Peyer's patch (tissue), 4 donors: ENCODE results near the gene BCR. TPM values are rescaled to one million over a fixed set of nuclear protein-coding genes. Genes with fewer than 3 reads are reported as not detected.

ENCODE experiments used
- DNase-seq, 3 donors: peaks; one replicate each; pipeline ENCODE4 v3.0.0-alpha.2; 2017 to 2019
- H3K27ac ChIP-seq, 4 donors: fragments of 200-600 bp; sonication (generic); one replicate each; pipeline ENCODE4 v1.5.1; 2016 to 2019
- H3K27me3 ChIP-seq, 2 donors: fragments of 200-600 bp; sonication (generic); one replicate each; pipeline ENCODE4 v1.5.1; 2019
- H3K36me3 ChIP-seq, 3 donors: fragments of 200-600 bp; sonication (generic); one replicate each; pipeline ENCODE4 v1.5.1; 2016 to 2019
- H3K4me1 ChIP-seq, 4 donors: fragments of 200-600 bp; sonication (generic); one replicate each; pipeline ENCODE4 v1.5.1; 2016 to 2019
- H3K4me3 ChIP-seq, 4 donors: fragments of 200-600 bp; sonication (generic); 1 replicate in 3 of 4; 2 replicates in 1 of 4; pipeline ENCODE4 v1.5.1; 2016 to 2019; ENCODE audit warnings: mild to moderate bottlenecking in 1 of 4
- H3K9me3 ChIP-seq, 4 donors: fragments of 200-600 bp; sonication (generic); one replicate each; pipeline ENCODE4 v1.5.1; 2016 to 2019; ENCODE audit warnings: mild to moderate bottlenecking in 1 of 4
- POLR2A ChIP-seq, 2 donors: fragments of 450-650 bp; IDR thresholded peaks; one replicate each; pipeline ENCODE4 v1.5.1; 2017; ENCODE audit warnings: antibody characterized with exemption in 2 of 2, mild to moderate bottlenecking in 2 of 2, moderate library complexity in 2 of 2
- total RNA-seq, 4 donors: library from RNA; depleted of rRNA; stranded (reverse); fragments of >200 nt; gene quantifications; one replicate each; pipeline ENCODE4 v1.1.0, GENCODE V29; 2016
- TF ChIP-seq, protein P1 (sequence below), 6 experiments: fragments of 450-650 bp in 4 of 6; fragments of 200-600 bp in 2 of 6; sonication (generic) in 1 of 6; IDR thresholded peaks; one replicate each; pipeline ENCODE4 v1.5.1; 2017 to 2019; ENCODE audit warnings: antibody characterized with exemption in 6 of 6, mild to moderate bottlenecking in 3 of 6, moderate library complexity in 1 of 6

The BCR gene
- total RNA-seq, 4 donors from 2014 or later: 55.8 to 86.9 (median 66.1) TPM

DNA sequence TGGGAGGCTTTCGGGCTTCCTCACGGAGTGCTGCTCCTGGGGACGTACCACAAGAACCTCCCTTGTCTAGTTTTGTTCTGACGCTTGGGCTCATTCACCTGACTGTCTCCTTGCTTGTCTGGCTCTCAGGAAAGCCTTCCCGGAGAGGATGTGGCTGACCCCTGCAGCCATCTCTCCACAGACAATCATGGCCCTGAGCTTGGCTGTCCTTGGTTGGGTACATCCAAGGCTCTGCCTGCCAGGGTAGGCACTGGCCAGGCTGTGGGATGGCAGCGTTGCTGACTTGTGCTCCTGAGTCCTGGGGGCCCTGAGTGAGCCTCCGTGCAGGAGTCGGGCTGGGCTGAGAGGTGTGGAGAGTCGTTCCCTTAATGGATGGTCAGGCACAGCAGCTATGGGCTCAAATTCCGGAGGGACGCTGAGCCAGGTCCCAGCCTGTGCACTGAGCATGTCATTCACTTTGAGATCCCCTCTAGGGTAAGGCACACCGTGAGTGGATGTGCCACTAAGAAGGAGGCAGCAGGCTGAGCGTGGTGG, 32.8 kb downstream of the BCR start:
- Histone ChIP-seq H3K27me3 (no peaks in the 10 kb centered on the region), H3K9me3 (no peaks in the 10 kb centered on the region), H3K4me1 (peaks cover 0 to 19% (median 0%) of the 10 kb centered on the region in 4 donors), H3K36me3 (no peaks in the 10 kb centered on the region), H3K27ac (no peak overlapping the region), H3K4me3 (no peak overlapping the region)
- peak in 1 of 3 donors; percentile 21 for DNase-seq
- TF ChIP-seq POLR2A (IDR thresholded peaks at IDR 0.05): no peak
- TF ChIP-seq, protein P1, sequence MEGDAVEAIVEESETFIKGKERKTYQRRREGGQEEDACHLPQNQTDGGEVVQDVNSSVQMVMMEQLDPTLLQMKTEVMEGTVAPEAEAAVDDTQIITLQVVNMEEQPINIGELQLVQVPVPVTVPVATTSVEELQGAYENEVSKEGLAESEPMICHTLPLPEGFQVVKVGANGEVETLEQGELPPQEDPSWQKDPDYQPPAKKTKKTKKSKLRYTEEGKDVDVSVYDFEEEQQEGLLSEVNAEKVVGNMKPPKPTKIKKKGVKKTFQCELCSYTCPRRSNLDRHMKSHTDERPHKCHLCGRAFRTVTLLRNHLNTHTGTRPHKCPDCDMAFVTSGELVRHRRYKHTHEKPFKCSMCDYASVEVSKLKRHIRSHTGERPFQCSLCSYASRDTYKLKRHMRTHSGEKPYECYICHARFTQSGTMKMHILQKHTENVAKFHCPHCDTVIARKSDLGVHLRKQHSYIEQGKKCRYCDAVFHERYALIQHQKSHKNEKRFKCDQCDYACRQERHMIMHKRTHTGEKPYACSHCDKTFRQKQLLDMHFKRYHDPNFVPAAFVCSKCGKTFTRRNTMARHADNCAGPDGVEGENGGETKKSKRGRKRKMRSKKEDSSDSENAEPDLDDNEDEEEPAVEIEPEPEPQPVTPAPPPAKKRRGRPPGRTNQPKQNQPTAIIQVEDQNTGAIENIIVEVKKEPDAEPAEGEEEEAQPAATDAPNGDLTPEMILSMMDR (IDR thresholded peaks at IDR 0.05): no peak

DNA sequence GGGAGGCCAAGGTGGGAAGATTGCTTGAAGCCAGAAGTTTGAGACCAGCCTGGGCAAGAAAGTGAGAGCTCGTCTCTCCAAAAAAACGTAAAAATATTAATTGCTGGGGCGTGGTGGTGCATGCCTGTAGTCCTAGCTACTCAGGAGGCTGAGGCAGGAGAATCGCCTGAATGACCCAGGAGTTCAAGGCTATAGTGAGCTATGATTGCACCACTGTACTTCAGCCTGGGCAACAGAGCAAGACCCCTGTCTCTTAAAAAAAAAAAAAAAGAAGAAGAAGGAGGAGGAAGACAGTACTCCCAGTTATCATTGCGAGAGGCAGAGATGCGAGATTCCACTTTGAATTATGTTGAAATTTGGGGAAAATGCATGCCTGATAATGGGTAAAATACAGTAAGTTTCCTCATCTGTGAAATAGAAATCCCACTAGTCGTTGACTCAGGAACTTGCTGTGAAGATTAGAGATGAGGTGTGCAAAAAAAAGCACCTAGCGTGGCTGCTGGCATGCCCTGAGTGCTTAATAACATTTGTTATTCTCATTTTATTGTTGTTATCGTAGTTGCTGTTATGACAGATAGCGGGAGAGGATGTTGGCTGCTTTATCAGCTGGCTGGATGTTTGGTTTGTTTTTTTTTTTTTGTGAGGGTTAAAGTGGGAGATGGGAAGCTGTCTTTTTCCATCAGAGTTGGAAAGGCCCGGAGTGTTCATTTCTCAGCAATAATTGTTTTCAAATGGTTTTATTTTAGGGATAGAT, 33.4 kb downstream of the BCR start:
- Histone ChIP-seq H3K27me3 (no peaks in the 10 kb centered on the region), H3K36me3 (no peaks in the 10 kb centered on the region), H3K4me3 (no peak overlapping the region), H3K4me1 (peaks cover 0 to 25% (median 4%) of the 10 kb centered on the region in 4 donors), H3K9me3 (no peaks in the 10 kb centered on the region), H3K27ac (no peak overlapping the region)
- TF ChIP-seq POLR2A (IDR thresholded peaks at IDR 0.05): no peak
- TF ChIP-seq, protein P1 (IDR thresholded peaks at IDR 0.05): no peak
- no peak for DNase-seq

DNA sequence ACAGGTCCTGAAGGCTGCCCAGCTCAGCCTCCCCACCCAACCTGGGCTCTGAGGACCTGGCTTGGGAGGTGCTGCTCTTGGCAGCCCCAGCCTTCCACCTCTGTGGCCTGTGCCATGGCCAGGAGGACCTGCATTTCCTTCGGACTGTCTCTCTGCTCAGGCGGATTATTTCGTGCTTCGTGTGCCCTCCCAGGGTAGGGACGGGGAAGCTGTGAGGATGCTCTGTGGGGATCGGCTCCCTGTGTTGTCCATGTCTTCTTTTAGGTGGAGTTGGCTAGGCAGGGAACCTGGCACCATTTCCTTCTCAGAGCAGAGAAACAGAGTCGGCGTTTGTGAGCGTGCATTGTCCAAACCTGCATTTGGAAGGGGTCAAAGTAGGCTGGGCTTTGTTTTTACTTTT, 34.1 kb downstream of the BCR start:
- DNase-seq: peak in 1 of 3 donors; percentile 19
- H3K27ac ChIP-seq: no peak overlapping the region
- no peaks in the 10 kb centered on the region for H3K27me3 ChIP-seq
- no peak overlapping the region for H3K4me3 ChIP-seq
- TF ChIP-seq POLR2A (IDR thresholded peaks at IDR 0.05): no peak
- TF ChIP-seq, protein P1 (IDR thresholded peaks at IDR 0.05): no peak
- no peaks in the 10 kb centered on the region for H3K9me3 ChIP-seq
- H3K36me3 ChIP-seq: no peaks in the 10 kb centered on the region
- peaks cover 2 to 32% (median 9%) of the 10 kb centered on the region in 4 donors for H3K4me1 ChIP-seq

DNA sequence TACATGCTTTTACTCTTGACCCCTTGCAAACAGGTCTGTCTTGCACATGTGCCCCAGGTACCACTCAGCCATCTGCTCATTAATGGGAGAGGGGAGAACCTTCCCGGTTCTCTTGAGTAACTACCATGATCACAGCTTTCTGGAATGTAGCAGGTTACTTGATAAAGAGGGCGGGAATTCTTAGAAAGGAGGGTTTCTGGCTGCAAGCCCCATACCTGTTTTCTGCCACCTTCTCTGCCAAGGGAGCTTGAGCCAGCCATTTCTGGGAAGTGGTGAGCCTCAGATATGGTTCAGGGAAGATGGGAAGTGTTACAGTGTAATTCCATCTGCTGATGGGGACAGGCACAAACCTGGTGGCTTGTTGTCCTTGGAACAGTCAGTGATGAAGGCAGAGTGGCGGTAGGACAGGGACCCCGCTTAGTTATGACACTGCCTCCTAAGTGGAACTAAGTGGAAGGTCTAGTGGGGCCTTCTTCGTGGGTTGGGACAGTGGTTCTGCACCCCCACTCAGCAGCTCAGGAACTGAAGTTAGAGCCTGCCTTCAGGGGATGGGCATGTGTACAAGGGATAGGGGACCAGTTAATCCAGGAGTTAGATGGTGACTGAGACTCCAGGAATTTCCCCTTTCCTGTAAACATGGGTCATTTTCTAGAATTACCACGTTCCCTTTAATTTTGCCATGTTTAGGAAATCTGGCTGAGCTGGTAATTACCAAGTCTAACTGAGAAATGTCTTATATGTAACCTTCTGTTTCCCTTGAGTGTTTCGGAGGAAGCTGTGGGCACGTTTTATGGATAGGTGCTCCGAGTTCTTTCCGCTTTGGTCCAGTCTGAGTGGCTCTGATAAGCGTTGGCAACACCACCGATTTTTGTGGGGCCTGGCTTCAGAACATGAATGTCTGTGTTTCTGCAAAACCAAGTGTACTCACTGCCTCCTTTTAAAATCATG, 35.3 kb downstream of the BCR start:
- Histone ChIP-seq H3K27ac (no peak overlapping the region), H3K27me3 (no peaks in the 10 kb centered on the region), H3K36me3 (no peaks in the 10 kb centered on the region), H3K9me3 (no peaks in the 10 kb centered on the region), H3K4me3 (no peak overlapping the region), H3K4me1 (peaks cover 4 to 43% (median 20%) of the 10 kb centered on the region in 4 donors)
- TF ChIP-seq, protein P1 (IDR thresholded peaks at IDR 0.05): no peak
- no peak for TF ChIP-seq POLR2A (IDR thresholded peaks at IDR 0.05)
- DNase-seq: peak in 1 of 3 donors; percentile 12

DNA sequence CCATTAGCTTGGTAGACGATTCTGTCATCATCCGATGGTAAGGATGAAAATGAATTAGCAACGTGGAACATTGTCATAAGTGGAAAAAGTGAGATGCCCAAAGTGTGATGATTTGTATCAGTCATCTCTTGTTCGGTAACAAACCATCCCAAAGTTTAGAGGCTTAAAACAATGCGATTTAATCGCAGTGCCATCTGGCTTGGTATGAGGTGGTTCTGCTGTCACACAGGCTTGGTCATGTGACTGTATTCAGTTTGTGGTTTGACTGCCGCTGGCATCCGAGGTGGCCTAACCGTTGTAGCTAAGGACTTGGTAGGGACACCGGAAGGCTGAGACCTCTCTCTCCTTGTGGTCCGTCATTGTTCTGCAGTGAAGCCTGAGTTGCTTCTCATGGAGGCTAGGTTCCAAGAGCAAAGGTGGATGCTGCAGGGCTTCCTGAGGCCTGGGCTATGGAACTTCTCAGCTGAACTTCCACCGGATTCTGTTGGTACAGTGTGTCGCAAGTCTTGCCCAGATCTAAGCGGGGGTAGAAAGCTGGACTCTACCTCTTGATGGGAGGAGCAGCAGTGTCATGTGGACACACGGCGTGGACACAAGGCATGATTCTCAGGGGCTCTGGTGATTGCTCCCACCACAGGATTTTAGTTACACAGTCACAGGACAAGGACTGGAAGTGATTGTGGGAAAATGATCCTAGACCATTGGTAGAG, 36.3 kb downstream of the BCR start:
- H3K36me3 ChIP-seq: no peaks in the 10 kb centered on the region
- no peaks in the 10 kb centered on the region for H3K9me3 ChIP-seq
- no peak for TF ChIP-seq POLR2A (IDR thresholded peaks at IDR 0.05)
- TF ChIP-seq, protein P1 (IDR thresholded peaks at IDR 0.05): no peak
- no peaks in the 10 kb centered on the region for H3K27me3 ChIP-seq
- peak overlapping the region in 2 of 4 donors; percentile 22 to 38 for H3K27ac ChIP-seq
- DNase-seq: peak in 1 of 3 donors; percentile 20
- peaks cover 4 to 45% (median 25%) of the 10 kb centered on the region in 4 donors for H3K4me1 ChIP-seq
- H3K4me3 ChIP-seq: no peak overlapping the region
